KMS-11 (cell line): ENCODE measurements around the gene MTG2.

Experiments used
- H2AFZ ChIP-seq: fragments of 200-600 bp; sonication (generic); 2 replicates; pipeline ENCODE4 v1.6.1; 2016; ENCODE audit warnings: antibody characterized with exemption, mixed run types, low read depth
- H3K27ac ChIP-seq: fragments of 200-600 bp; sonication (generic); 2 replicates; pipeline ENCODE4 v1.6.1; 2016; ENCODE audit warnings: mild to moderate bottlenecking, mixed run types
- H3K27me3 ChIP-seq: fragments of 200-600 bp; sonication (generic); 2 replicates; pipeline ENCODE4 v1.6.1; 2017; ENCODE audit warnings: mild to moderate bottlenecking, low read depth, mixed run types, moderate library complexity; ENCODE audit not compliant: insufficient read depth
- H3K36me3 ChIP-seq: fragments of 200-600 bp; sonication (generic); 2 replicates; pipeline ENCODE4 v1.6.1; 2017; ENCODE audit warnings: mild to moderate bottlenecking, mixed run types; ENCODE audit not compliant: insufficient read depth
- H3K4me1 ChIP-seq: fragments of 200-600 bp; sonication (generic); 2 replicates; pipeline ENCODE4 v1.6.1; 2016; ENCODE audit warnings: mild to moderate bottlenecking, low read depth, mixed run types; ENCODE audit not compliant: poor library complexity, severe bottlenecking
- H3K4me2 ChIP-seq: fragments of 200-600 bp; sonication (generic); 2 replicates; pipeline ENCODE4 v1.7.0; 2016; ENCODE audit warnings: mild to moderate bottlenecking, mixed run types
- H3K4me3 ChIP-seq: fragments of 200-600 bp; sonication (generic); IDR thresholded peaks from 2 replicates; pipeline ENCODE4 v1.6.1; 2017; ENCODE audit warnings: low read depth, low read length, mixed read lengths; ENCODE audit not compliant: insufficient read depth
- H3K79me2 ChIP-seq: fragments of 200-600 bp; sonication (generic); 2 replicates; pipeline ENCODE4 v1.6.1; 2016; ENCODE audit warnings: low read depth, mixed run types; ENCODE audit not compliant: insufficient read depth
- H3K9ac ChIP-seq: fragments of 200-600 bp; sonication (generic); 2 replicates; pipeline ENCODE4 v1.6.1; 2016; ENCODE audit warnings: mild to moderate bottlenecking, mixed run types
- H4K20me1 ChIP-seq: fragments of 200-600 bp; sonication (generic); 2 replicates; pipeline ENCODE4 v1.6.1; 2016; ENCODE audit warnings: mild to moderate bottlenecking, mixed run types; ENCODE audit not compliant: insufficient read depth
- CTCF ChIP-seq: fragments of 200-600 bp; sonication (generic); conservative IDR thresholded peaks from 2 replicates; pipeline ENCODE4 v1.6.1; 2017; ENCODE audit warnings: low read depth, mild to moderate bottlenecking, antibody characterized with exemption, low read length, moderate library complexity, mixed read lengths

Gene MTG2

GRCh38 chr20:62236200-62236599 is 53.4 kb downstream of the MTG2 start:
- Histone ChIP-seq H3K79me2 (no peaks in the 10 kb centered on the region; the same call in 1 of the 2 replicates), H3K36me3 (no peaks in the 10 kb centered on the region), H3K27ac (no peak overlapping the region), H3K4me3 (no peak overlapping the region), H3K4me2 (no peak overlapping the region), H3K9ac (no peak overlapping the region), H4K20me1 (no peaks in the 10 kb centered on the region), H2AFZ (no peak overlapping the region), H3K4me1 (peaks cover 9% of the 10 kb centered on the region), H3K27me3 (peaks cover 50% of the 10 kb centered on the region)
- TF ChIP-seq CTCF, result no peak

GRCh38 chr20:62236766-62237513 is 54.1 kb downstream of the MTG2 start:
- Histone ChIP-seq H4K20me1 (no peaks in the 10 kb centered on the region), H3K79me2 (no peaks in the 10 kb centered on the region; the same call in 1 of the 2 replicates), H2AFZ (no peak overlapping the region), H3K36me3 (no peaks in the 10 kb centered on the region), H3K9ac (no peak overlapping the region), H3K4me1 (peaks cover 9% of the 10 kb centered on the region), H3K27me3 (peaks cover 43% of the 10 kb centered on the region), H3K27ac (no peak overlapping the region), H3K4me3 (no peak overlapping the region), H3K4me2 (no peak overlapping the region; the same call in 1 of the 2 replicates)
- TF ChIP-seq CTCF, result no peak

GRCh38 chr20:62237514-62237800 is 54.6 kb downstream of the MTG2 start:
- Histone ChIP-seq H2AFZ (peak overlapping the region; percentile 57), H3K4me3 (no peak overlapping the region), H3K27me3 (peaks cover 38% of the 10 kb centered on the region), H4K20me1 (no peaks in the 10 kb centered on the region), H3K9ac (no peak overlapping the region), H3K4me1 (peaks cover 9% of the 10 kb centered on the region), H3K27ac (no peak overlapping the region), H3K79me2 (no peaks in the 10 kb centered on the region; the same call in 1 of the 2 replicates), H3K36me3 (no peaks in the 10 kb centered on the region), H3K4me2 (peak overlapping the region; percentile 75)
- TF ChIP-seq CTCF, result no peak

DNA sequence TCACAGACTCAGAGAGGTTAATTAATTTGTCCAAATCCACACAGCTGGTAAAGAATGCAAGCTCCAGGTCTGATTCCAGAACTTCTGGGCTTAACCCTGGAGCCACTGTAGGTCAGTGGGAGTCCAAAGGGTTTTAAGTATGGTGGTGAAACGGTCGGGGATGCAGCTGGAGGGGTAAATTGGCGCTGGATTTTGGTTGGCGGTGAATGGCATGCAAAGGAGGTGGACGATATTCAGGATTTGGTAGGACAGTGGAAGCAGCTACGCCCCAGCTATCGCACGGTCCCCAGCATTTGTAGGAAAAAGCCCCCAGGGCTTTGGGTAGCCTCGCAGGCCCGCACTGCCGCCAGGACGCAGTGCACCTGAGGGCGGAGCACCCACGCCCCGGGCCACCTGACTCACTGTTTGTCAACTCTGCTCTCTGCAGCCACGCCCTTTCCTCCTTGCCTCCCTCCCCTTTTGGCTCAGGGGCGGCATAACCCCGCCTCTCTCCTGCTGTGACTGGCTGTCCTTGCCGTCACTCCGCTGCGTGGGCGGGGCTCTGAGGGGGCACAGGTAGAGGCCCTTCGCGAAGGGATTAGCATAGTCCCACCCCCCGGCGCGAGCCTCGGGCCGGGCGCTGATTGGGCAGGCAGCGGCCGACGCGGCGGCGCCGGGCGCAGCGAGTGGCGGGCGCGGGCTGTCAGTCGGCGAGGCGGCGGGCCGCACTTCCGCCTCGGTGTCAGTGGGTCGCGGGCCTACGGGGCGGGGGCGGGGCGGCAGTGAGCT is 55.2 kb downstream of the MTG2 start, which contains the start of gene OSBPL2:
Gene OSBPL2 (plus strand): TSS at position 721 of the 768 bp plus-strand sequence. CDS start 17,664 bp downstream, outside the sequence.
- TF ChIP-seq CTCF, result no peak
- H3K4me3 ChIP-seq, result no peak within 1 kb of the TSS
- H3K9ac ChIP-seq, result peak within 1 kb of the TSS; percentile 55; the same call in 1 of the 2 replicates
- H3K27ac ChIP-seq, result no peak within 1 kb of the TSS
- peaks cover 9% of the 10 kb centered on the region for H3K4me1 ChIP-seq
- H3K36me3 ChIP-seq, result no peaks in the 10 kb centered on the region
- H4K20me1 ChIP-seq, result no peaks in the 10 kb centered on the region
- peak within 1 kb of the TSS; percentile 75 for H3K4me2 ChIP-seq
- H2AFZ ChIP-seq, result peak within 1 kb of the TSS; percentile 57
- peaks cover 34% of the 10 kb centered on the region for H3K27me3 ChIP-seq
- H3K79me2 ChIP-seq, result no peaks in the 10 kb centered on the region; the same call in 1 of the 2 replicates
